ENCODE measurements around the gene LENG8. TPM values are rescaled to one million over a fixed set of nuclear protein-coding genes. Genes with fewer than 3 reads are reported as not detected.
A peak's percentile ranks its signal among the peaks of the same experiment; 100 is the strongest.
"Not testable (repeated sequence)": the region's sequence is repeated elsewhere in the genome, so short reads cannot be mapped to it uniquely, and the experiment has no call there.

Gene LENG8
- total and polyA plus RNA-seq, 7 donors: 21.7 to 60.2 (median 28.6) TPM

- no peaks in the 10 kb centered on the region for H3K27me3 ChIP-seq (ENCODE audit: insufficient read depth in 3 of 3, low read length in 2 of 3)
- WGBS, 3 donors: 84 to 93% (median 88%) methylated on average over 7 of the region's 7 CpGs
- DNase-seq (no peak), ATAC-seq (no peak)
- H3K36me3 ChIP-seq (ENCODE audit: insufficient read depth in 1 of 2, low read depth in 1 of 2): peaks cover 0 to 42% of the 10 kb centered on the region in 2 donors
- intact Hi-C loops (cut with DNase I): no loop called here
- TF ChIP-seq CTCF (IDR thresholded peaks at IDR 0.05): no peak
- H3K9me3 ChIP-seq: no peaks in the 10 kb centered on the region
- H3K4me1 ChIP-seq: peaks cover 5% of the 10 kb centered on the region
- no peak overlapping the region for H3K4me3 ChIP-seq
- no peak overlapping the region for H3K27ac ChIP-seq
Measured at GRCh38 chr19:54444737-54445136, 4.3 kb upstream of the LENG8 start.

GRCh38 chr19:54446349-54446748 lies 2.6 kb upstream of the LENG8 start:
- ATAC-seq; H3K27ac ChIP-seq; H3K4me3 ChIP-seq; intact Hi-C loops (cut with DNase I); H3K9me3 ChIP-seq; DNase-seq; H3K27me3 ChIP-seq (ENCODE audit: insufficient read depth in 3 of 3, low read length in 2 of 3): not testable (repeated sequence)
- 86 to 92% (median 89%) methylated on average over 15 of the region's 15 CpGs for WGBS, 3 donors
- Histone ChIP-seq H3K4me1 (peaks cover 19% of the 10 kb centered on the region), H3K36me3 (ENCODE audit: insufficient read depth in 1 of 2, low read depth in 1 of 2) (peaks cover 0 to 43% of the 10 kb centered on the region in 2 donors)

GRCh38 chr19:54448040-54448773 lies 792 bp upstream of the LENG8 start:
- peak overlapping the region; percentile 94 for H3K27ac ChIP-seq
- peak overlapping the region; percentile 80 for H3K4me3 ChIP-seq
- H3K4me1 ChIP-seq: peaks cover 25% of the 10 kb centered on the region
- DNase-seq (peak; percentile 57 to 79), ATAC-seq (peak; percentile 36 to 62 (median 49))
- 0 to 2% (median 1%) methylated on average over 34 of the region's 34 CpGs for WGBS, 3 donors
- H3K36me3 ChIP-seq (ENCODE audit: insufficient read depth in 1 of 2, low read depth in 1 of 2): peaks cover 5 to 51% of the 10 kb centered on the region in 2 donors
- H3K27me3 ChIP-seq (ENCODE audit: insufficient read depth in 3 of 3, low read length in 2 of 3): no peaks in the 10 kb centered on the region
- no peaks in the 10 kb centered on the region for H3K9me3 ChIP-seq
- no peak for TF ChIP-seq CTCF (IDR thresholded peaks at IDR 0.05)
- intact Hi-C loops (cut with DNase I): no loop called here

GRCh38 chr19:54449701-54450069 lies 686 bp downstream of the LENG8 start:
- H3K4me1 ChIP-seq: peaks cover 25% of the 10 kb centered on the region
- H3K4me3 ChIP-seq: peak overlapping the region; percentile 80
- H3K36me3 ChIP-seq (ENCODE audit: insufficient read depth in 1 of 2, low read depth in 1 of 2): peaks cover 8 to 58% of the 10 kb centered on the region in 2 donors
- intact Hi-C loops (cut with DNase I): loop anchor here in 1 of 2 donors (1.0 kb wide), 1 partner anchor 14 kb away; the partner anchor contains the start of gene LENG9
- H3K27ac ChIP-seq: peak overlapping the region; percentile 94
- TF ChIP-seq CTCF (IDR thresholded peaks at IDR 0.05): no peak
- WGBS, 3 donors: 0 to 1% (median 1%) methylated on average over 21 of the region's 21 CpGs
- ATAC-seq: no peak
- no peaks in the 10 kb centered on the region for H3K27me3 ChIP-seq (ENCODE audit: insufficient read depth in 3 of 3, low read length in 2 of 3)
- no peak for DNase-seq
- H3K9me3 ChIP-seq: no peaks in the 10 kb centered on the region

- no peak for TF ChIP-seq CTCF (IDR thresholded peaks at IDR 0.05)
- no peaks in the 10 kb centered on the region for H3K9me3 ChIP-seq
- ATAC-seq (no peak), DNase-seq (peak in 1 of 2 donors; percentile 17)
- intact Hi-C loops (cut with DNase I): no loop called here
- peaks cover 25% of the 10 kb centered on the region for H3K4me1 ChIP-seq
- no peak overlapping the region for H3K27ac ChIP-seq
- H3K4me3 ChIP-seq: peak overlapping the region; percentile 80
- H3K36me3 ChIP-seq (ENCODE audit: insufficient read depth in 1 of 2, low read depth in 1 of 2): peaks cover 8 to 59% of the 10 kb centered on the region in 2 donors
- H3K27me3 ChIP-seq (ENCODE audit: insufficient read depth in 3 of 3, low read length in 2 of 3): no peaks in the 10 kb centered on the region
- WGBS, 3 donors: 66 to 76% (median 72%) methylated on average over 9 of the region's 9 CpGs
Measured at GRCh38 chr19:54451331-54451871, 2.4 kb downstream of the LENG8 start.
